ENCODE measurements around the gene FAM3A. TPM values are rescaled to one million over a fixed set of nuclear protein-coding genes. Genes with fewer than 3 reads are reported as not detected.

Gene FAM3A
- total RNA-seq, 1 experiment from 2014 or later: 60.3 TPM

DNA sequence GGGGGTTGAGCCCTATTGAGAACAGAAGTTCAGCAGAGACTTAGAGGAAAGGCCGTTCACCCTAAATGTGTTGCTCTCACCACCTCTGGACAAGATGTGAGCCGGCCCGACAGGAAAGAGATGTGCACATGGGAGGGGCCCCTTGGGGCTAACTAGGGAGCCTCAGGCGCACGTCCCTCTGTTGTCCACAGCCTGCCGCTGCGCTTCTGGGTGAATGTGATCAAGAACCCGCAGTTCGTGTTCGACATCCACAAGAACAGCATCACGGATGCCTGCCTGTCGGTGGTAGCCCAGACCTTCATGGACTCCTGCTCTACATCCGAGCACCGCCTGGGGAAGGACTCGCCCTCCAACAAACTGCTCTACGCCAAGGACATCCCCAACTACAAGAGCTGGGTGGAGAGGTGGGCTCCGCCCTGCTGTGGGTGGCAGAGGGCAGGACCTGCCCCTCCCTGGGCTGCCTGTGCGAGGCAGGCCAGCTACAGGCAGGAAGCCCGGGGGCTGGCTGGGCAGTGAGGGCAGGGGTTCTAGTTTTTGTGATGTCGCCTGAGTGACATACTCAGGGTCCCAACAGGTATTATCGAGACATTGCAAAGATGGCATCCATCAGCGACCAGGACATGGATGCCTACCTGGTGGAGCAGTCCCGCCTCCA is 45.0 kb downstream of the FAM3A start:
- DNase-seq: no peak
- intact Hi-C loops (cut with micrococcal nuclease; ENCODE audit: unreplicated experiment): no loop called here
- TF ChIP-seq, protein P1, sequence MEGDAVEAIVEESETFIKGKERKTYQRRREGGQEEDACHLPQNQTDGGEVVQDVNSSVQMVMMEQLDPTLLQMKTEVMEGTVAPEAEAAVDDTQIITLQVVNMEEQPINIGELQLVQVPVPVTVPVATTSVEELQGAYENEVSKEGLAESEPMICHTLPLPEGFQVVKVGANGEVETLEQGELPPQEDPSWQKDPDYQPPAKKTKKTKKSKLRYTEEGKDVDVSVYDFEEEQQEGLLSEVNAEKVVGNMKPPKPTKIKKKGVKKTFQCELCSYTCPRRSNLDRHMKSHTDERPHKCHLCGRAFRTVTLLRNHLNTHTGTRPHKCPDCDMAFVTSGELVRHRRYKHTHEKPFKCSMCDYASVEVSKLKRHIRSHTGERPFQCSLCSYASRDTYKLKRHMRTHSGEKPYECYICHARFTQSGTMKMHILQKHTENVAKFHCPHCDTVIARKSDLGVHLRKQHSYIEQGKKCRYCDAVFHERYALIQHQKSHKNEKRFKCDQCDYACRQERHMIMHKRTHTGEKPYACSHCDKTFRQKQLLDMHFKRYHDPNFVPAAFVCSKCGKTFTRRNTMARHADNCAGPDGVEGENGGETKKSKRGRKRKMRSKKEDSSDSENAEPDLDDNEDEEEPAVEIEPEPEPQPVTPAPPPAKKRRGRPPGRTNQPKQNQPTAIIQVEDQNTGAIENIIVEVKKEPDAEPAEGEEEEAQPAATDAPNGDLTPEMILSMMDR (conservative IDR thresholded peaks at IDR 0.05): no peak
- no peak for TF ChIP-seq EZH2 (IDR thresholded peaks at IDR 0.05; ENCODE audit: low read depth)
- Histone ChIP-seq H4K20me1 (ENCODE audit: insufficient read depth) (no peaks in the 10 kb centered on the region), H3K36me3 (ENCODE audit: low read depth) (no peaks in the 10 kb centered on the region), H3K4me1 (replicated peaks; ENCODE audit: insufficient read depth) (no peaks in the 10 kb centered on the region), H3K27ac (no peak overlapping the region), H3K4me2 (no peak overlapping the region), H3K9me2 (ENCODE audit: insufficient read depth) (no peaks in the 10 kb centered on the region), H3K9me3 (ENCODE audit: insufficient read depth, low read depth) (no peaks in the 10 kb centered on the region), H2AFZ (no peak overlapping the region), H3K79me2 (ENCODE audit: low read depth) (no peaks in the 10 kb centered on the region), H3K4me3 (no peak overlapping the region), H3K27me3 (ENCODE audit: insufficient read depth, low read depth) (no peaks in the 10 kb centered on the region), H3F3A (ENCODE audit: insufficient read depth, low read depth) (no peaks in the 10 kb centered on the region)
- POLR2A ChIA-PET (ENCODE audit: unreplicated experiment): no interaction called here
- BruUV-seq (replicated peaks): no TSS peak
- CTCF ChIA-PET: no interaction called here

DNA sequence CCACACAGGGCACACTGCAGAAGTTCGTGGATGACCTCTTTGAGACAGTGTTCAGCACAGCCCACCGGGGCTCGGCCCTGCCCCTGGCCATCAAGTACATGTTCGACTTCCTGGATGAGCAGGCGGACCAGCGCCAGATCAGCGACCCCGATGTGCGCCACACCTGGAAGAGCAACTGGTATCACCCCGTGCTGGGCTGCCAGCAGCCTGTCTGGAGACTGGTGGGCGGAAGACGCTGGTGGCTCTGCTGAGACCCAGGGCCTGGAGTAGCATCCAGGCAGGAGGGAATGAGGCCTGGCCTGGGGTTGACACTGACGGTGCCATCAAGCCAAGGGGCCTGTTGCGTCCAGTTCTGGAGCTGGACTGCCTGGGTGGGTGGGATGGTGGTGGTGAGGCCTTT is 45.6 kb downstream of the FAM3A start:
- no peak overlapping the region for H2AFZ ChIP-seq
- no peaks in the 10 kb centered on the region for H3K4me1 ChIP-seq (replicated peaks; ENCODE audit: insufficient read depth)
- no peaks in the 10 kb centered on the region for H3K9me2 ChIP-seq (ENCODE audit: insufficient read depth)
- H3K79me2 ChIP-seq (ENCODE audit: low read depth): no peaks in the 10 kb centered on the region
- no peaks in the 10 kb centered on the region for H3K9me3 ChIP-seq (ENCODE audit: insufficient read depth, low read depth)
- intact Hi-C loops (cut with micrococcal nuclease; ENCODE audit: unreplicated experiment): no loop called here
- H3K27ac ChIP-seq: no peak overlapping the region
- no peak for DNase-seq
- no peaks in the 10 kb centered on the region for H4K20me1 ChIP-seq (ENCODE audit: insufficient read depth)
- no peak overlapping the region for H3K4me2 ChIP-seq
- CTCF ChIA-PET: no interaction called here
- no peaks in the 10 kb centered on the region for H3F3A ChIP-seq (ENCODE audit: insufficient read depth, low read depth)
- BruUV-seq (replicated peaks): no TSS peak
- H3K4me3 ChIP-seq: no peak overlapping the region
- no peaks in the 10 kb centered on the region for H3K36me3 ChIP-seq (ENCODE audit: low read depth)
- TF ChIP-seq, protein P1 (conservative IDR thresholded peaks at IDR 0.05): no peak
- no peak for TF ChIP-seq EZH2 (IDR thresholded peaks at IDR 0.05; ENCODE audit: low read depth)
- H3K27me3 ChIP-seq (ENCODE audit: insufficient read depth, low read depth): no peaks in the 10 kb centered on the region
- POLR2A ChIA-PET (ENCODE audit: unreplicated experiment): no interaction called here

DNA sequence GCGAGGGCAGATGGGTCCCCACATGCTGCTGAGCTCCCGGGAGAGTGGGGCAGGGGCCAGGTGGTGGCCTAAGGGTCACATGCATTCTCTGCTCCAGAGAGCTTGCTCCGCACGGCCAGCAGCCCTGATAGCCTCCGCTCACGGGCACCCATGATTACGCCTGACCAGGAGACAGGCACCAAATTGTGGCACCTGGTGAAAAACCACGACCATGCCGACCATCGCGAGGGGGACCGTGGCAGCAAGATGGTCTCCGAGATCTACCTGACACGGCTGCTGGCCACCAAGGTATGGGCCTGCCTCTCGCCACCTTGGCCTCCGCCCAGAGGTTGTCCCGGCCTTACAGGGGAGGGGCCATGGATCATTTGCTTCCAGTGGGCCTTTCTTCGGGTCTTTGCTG is 46.2 kb downstream of the FAM3A start:
- no peaks in the 10 kb centered on the region for H4K20me1 ChIP-seq (ENCODE audit: insufficient read depth)
- no peaks in the 10 kb centered on the region for H3K4me1 ChIP-seq (replicated peaks; ENCODE audit: insufficient read depth)
- H2AFZ ChIP-seq: no peak overlapping the region
- H3K27me3 ChIP-seq (ENCODE audit: insufficient read depth, low read depth): no peaks in the 10 kb centered on the region
- intact Hi-C loops (cut with micrococcal nuclease; ENCODE audit: unreplicated experiment): no loop called here
- no peaks in the 10 kb centered on the region for H3K36me3 ChIP-seq (ENCODE audit: low read depth)
- no peak overlapping the region for H3K4me2 ChIP-seq
- ChIA-PET POLR2A (ENCODE audit: unreplicated experiment) (no interaction called here), CTCF (no interaction called here)
- no peak for DNase-seq
- no peak overlapping the region for H3K4me3 ChIP-seq
- TF ChIP-seq EZH2 (IDR thresholded peaks at IDR 0.05; ENCODE audit: low read depth): no peak
- TF ChIP-seq, protein P1 (conservative IDR thresholded peaks at IDR 0.05): no peak
- H3K9me2 ChIP-seq (ENCODE audit: insufficient read depth): no peaks in the 10 kb centered on the region
- no peaks in the 10 kb centered on the region for H3K79me2 ChIP-seq (ENCODE audit: low read depth)
- BruUV-seq (replicated peaks): no TSS peak
- H3K9me3 ChIP-seq (ENCODE audit: insufficient read depth, low read depth): no peaks in the 10 kb centered on the region
- no peak overlapping the region for H3K27ac ChIP-seq
- H3F3A ChIP-seq (ENCODE audit: insufficient read depth, low read depth): no peaks in the 10 kb centered on the region

Data from PC-9 (cell line).